HL-60/S4 treated with retinoic acid at 250 ng/mL for 4 days and 3 days (cell line): ENCODE measurements around the gene SNTG2.
"Not testable (repeated sequence)": the region's sequence is repeated elsewhere in the genome, so short reads cannot be mapped to it uniquely, and the experiment has no call there.

ENCODE experiments used
- in situ Hi-C: fragments of 300-500 bp; cut with MboI; formaldehyde crosslinking; loops from 2 replicates; pipeline ENCODE4 v1.7.0; 2022; ENCODE audit warnings: low sequenced_read_pairs

The SNTG2 gene

GRCh38 chr2:1353543-1353942, 402.9 kb downstream of the SNTG2 start:
- in situ Hi-C loops, result no loop called here

DNA sequence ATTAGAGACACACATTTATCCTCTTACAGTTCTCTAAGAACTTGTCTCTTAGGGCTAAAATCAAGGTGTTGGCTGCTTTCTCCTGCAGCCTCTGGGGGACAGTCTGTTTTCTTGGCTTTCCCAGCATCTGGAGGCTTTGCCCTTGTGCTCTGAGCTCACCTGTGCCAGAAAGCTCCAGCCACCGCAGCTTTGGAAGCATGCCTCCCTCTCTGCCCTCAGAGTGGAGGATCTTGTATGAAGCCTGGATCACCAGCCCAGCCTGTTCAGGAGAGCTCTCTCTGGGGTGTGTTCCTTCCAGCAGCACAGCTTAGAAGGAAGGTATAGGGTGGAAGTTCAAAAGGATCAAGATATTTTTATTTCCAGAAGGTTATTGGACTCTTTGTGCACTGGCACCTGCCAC, 409.5 kb downstream of the SNTG2 start:
- in situ Hi-C loops, result no loop called here

- in situ Hi-C loops, result no loop called here
These were observed 410.1 kb downstream of the SNTG2 start for GRCh38 chr2:1360557-1361250.

- in situ Hi-C loops, result no loop called here
These were observed 412.7 kb downstream of the SNTG2 start for GRCh38 chr2:1363367-1363766.

GRCh38 chr2:1366546-1367134, 416.0 kb downstream of the SNTG2 start:
- in situ Hi-C loops, result no loop called here

DNA sequence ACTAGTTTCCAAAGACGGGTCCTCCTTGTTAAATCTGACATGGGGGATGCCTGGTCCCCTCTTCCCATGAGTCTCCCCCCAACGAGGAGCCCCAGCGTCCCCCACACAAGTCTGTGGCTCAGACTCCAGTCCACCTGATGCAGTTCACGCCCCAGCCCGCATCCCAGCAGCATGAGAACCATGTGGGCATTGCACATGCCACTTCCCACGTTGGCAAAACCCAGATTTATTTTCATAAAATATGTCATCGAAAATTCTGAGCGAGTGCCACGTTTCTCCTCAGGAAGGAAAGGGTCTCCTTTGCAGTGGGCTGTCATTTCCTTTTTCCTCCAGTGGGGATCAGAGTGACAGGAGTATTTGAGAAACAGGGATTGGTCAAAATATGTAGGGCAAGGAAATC, 417.0 kb downstream of the SNTG2 start:
- in situ Hi-C loops, result no loop called here

- in situ Hi-C loops, result no loop called here
These were observed 419.3 kb downstream of the SNTG2 start for GRCh38 chr2:1369905-1370304.

- in situ Hi-C loops, result no loop called here
These were observed 419.8 kb downstream of the SNTG2 start for GRCh38 chr2:1370461-1370860.

- in situ Hi-C loops, result no loop called here
These were observed 420.4 kb downstream of the SNTG2 start for GRCh38 chr2:1371082-1371481.

DNA sequence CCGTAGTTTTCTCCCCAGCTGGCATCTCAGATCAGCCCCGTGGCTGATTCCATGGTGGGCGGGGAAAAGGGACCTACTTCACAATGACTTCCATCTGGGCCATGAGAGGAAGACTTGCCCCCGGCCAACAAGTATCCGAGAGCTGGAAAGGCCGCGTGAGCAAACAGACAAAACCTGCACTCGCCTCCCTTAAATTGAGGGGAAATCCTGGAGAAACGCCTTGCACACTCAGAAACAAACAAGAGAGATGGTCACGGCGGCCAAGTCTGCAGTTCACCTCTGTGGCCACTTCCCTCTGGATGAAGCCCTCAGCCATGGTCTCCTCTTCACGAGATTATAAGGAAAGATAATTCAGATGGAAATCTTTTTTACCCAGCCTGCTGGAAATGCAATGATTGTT, 423.2 kb downstream of the SNTG2 start:
- in situ Hi-C loops, result no loop called here

DNA sequence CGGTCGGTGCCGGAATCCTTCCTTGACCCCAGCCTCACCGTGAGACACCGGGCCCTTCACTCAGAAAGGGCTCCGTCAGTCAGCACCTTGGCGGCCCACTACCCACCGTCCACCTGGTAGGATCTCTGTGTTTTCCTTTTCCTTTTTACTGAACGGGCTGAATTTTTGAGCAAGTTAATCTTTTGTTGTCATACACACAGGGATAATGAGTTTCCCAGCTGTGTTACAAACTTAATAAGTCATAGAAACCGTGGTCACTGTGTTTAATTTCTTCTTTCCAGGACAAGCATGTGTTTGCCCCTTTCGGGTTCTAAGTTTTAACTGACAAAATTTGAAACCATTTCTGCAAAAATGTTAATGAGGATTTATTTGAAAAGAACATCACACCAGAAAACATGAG, 423.6 kb downstream of the SNTG2 start:
- in situ Hi-C loops, result no loop called here

DNA sequence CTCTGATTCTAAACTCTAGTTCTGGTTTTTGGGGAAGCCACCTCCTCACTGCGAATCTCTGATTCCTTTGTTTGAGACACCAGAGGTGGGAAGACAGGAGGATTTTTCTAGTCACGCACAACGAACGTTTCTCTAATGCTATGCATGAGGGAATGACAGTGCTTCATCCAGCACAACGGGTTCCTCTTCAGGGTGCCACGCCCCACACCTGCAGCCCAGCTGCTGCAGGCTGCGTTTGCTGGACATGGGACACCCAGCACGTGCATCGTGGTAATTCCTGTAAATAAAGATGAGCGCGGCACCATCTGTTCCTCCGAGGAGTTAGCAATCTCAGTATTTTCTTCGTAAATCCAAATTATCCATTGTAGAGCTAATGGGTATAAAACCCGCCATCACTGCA, 425.1 kb downstream of the SNTG2 start:
- in situ Hi-C loops, result no loop called here

DNA sequence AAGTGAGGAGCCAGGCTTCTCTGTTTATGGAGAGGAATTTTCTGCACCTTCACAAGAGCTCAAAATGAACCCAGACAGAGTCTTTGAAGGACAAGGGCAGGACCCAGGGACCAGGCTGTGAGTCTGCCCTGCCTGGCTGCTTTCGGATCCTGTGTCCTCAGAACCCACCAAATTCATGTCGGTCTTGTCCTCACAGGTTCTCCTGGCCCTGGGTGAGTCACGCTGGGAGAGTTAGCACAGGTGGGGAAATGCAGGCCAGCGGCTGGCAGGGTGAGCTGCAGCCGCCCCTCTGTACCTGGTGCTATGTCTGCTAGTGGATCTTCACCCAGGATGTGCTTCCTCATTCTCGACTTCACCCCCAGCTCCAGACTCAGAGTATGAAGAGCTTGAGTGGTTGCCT, 426.8 kb downstream of the SNTG2 start:
- in situ Hi-C loops, result no loop called here

DNA sequence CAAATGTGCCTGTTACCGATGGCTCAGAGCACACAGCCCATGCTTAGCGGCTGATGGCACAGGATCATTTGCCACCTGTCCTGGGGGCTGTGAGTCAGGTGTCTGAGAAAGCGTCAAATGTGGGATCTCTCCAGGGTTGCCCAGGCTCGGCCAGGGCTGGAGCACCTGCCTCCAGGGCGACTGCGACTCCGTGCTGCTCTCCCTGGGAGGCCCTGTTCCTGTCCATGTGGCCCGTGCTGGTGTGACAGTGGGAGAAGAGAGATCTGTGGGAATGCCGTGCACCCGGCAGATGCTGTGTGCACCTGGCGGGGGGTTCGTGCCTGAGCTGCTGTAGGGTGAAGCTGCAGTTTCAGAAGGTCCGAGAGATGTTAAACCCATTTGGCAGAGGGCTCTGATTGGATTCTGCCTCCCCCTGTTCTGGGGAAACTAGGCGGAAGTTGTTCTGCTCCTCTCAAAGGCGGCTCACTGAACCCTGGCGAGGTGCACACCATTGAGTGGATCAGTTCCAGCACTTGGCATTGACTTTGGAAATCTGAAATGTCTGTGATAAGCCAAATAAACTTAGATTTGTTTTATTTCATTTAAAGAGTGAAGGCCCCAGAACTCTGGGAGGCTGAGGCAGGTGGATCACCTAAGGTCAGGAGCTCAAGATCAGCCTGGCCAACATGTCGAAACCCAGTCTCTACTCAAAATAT, 428.0 kb downstream of the SNTG2 start:
- in situ Hi-C loops, result no loop called here

DNA sequence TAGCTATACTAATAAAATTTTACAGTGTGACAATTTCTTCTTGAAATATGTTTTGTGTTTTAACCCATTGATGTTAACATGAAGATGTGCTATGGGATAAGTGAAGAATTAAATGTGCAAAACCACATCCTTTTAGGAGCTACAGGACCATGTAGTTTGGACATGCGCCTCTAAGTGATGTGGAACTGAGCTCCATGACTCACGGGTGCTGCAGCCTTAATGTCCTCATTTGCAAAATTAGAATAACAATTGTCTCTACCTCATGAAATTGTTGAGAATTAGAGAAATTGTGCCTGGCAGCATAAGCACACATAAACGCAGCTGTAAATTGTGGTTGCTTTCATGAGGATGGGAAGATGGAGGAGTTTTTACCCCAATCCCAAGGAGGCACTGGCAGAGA, 431.0 kb downstream of the SNTG2 start:
- in situ Hi-C loops, result no loop called here

- in situ Hi-C loops, result not testable (repeated sequence)
These were observed 437.5 kb downstream of the SNTG2 start for GRCh38 chr2:1387954-1388725.

GRCh38 chr2:1390118-1390517, 439.5 kb downstream of the SNTG2 start:
- in situ Hi-C loops, result not testable (repeated sequence)

DNA sequence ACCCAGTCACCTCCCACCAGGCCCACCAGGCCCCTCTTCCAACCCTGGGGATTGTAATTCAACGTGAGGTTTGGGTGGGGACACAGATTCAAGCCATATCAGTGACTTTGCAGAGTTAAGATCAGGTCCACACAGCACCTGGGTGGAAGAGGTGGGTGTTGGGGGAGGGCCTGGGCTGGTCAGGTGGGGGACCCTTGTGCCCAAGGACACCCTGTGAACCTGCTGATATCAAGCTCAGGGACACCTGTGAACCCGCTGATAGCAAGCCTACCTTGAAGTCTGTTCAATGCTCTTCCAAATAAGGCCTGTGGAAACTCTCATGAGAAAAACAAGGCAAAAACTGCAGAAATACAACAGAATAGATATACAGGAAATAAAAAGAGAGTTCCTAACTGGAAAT, 442.7 kb downstream of the SNTG2 start:
- in situ Hi-C loops, result no loop called here

GRCh38 chr2:1394709-1395408, 444.2 kb downstream of the SNTG2 start:
- in situ Hi-C loops, result no loop called here

GRCh38 chr2:1397350-1397749, 446.7 kb downstream of the SNTG2 start:
- in situ Hi-C loops, result no loop called here

DNA sequence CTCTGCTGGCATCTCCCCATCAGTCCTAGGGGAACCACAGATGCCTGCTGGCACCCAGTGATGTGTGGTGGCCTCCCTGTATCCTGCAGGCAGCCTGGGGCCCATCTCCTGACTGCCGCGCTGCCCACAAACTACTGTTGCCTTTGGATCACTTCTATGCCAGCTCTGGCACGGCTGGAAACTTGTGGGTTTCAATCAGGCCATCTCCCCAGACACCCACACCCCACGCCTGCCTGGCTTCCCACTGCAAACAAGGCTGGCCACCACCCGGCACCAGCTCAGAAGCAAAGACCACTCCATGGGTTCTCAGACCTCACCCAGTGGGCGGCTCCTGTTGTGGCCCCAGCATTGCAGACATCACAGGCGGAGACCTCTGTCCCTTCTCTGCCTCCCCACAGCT, 447.5 kb downstream of the SNTG2 start:
- in situ Hi-C loops, result no loop called here
